SU-DHL-6 (cell line): ENCODE results near the gene LPCAT1.

Source experiments
- H2AFZ ChIP-seq: fragments of 200-600 bp; sonication (generic); 2 replicates; pipeline ENCODE4 v1.6.1; 2014; ENCODE audit warnings: low read depth, mild to moderate bottlenecking, moderate library complexity, mixed read lengths, antibody characterized with exemption, low read length; ENCODE audit not compliant: severe bottlenecking
- H3F3A ChIP-seq: fragments of 200-600 bp; shearing (Covaris generic); 2 replicates; pipeline ENCODE4 v1.6.0; 2016; ENCODE audit warnings: antibody characterized with exemption, mild to moderate bottlenecking; ENCODE audit not compliant: insufficient read depth
- H3K27ac ChIP-seq: fragments of 200-600 bp; sonication (generic); 2 replicates; pipeline ENCODE4 v1.5.1; 2016; ENCODE audit warnings: low read depth, mild to moderate bottlenecking, low read length, moderate library complexity, mixed read lengths
- H3K27me3 ChIP-seq: fragments of 200-600 bp; sonication (generic), shearing (Covaris generic); 2 replicates; pipeline ENCODE4 v1.6.0; 2014; ENCODE audit warnings: mild to moderate bottlenecking, low read length
- H3K36me3 ChIP-seq: fragments of 200-600 bp; sonication (generic); 2 replicates; pipeline ENCODE4 v1.6.1; 2014; ENCODE audit warnings: mild to moderate bottlenecking, low read length, mixed read lengths
- H3K4me2 ChIP-seq: fragments of 300-600, 200-600 bp; shearing (Covaris generic), sonication (generic); 2 replicates; pipeline ENCODE4 v1.6.0; 2014; ENCODE audit warnings: low read length, low read depth, mild to moderate bottlenecking; ENCODE audit not compliant: poor library complexity, severe bottlenecking
- H3K4me3 ChIP-seq: fragments of 200-600 bp; sonication (generic); 2 replicates; pipeline ENCODE4 v1.5.1; 2014; ENCODE audit warnings: antibody characterized with exemption, low read length, mild to moderate bottlenecking, mixed read lengths; ENCODE audit not compliant: insufficient read depth, poor library complexity, severe bottlenecking
- H3K79me2 ChIP-seq: fragments of 200-600 bp; sonication (generic); 2 replicates; pipeline ENCODE4 v1.6.1; 2014; ENCODE audit warnings: mild to moderate bottlenecking, low read length, moderate library complexity; ENCODE audit not compliant: insufficient read depth
- H3K9ac ChIP-seq: fragments of 200-600 bp; sonication (generic); 2 replicates; pipeline ENCODE4 v1.7.0; 2014; ENCODE audit warnings: mild to moderate bottlenecking, low read length
- H3K9me2 ChIP-seq: fragments of 200-600 bp; sonication (generic); replicated peaks from 2 replicates; pipeline ENCODE4 v1.6.1; 2014; ENCODE audit warnings: low read length; ENCODE audit not compliant: insufficient read depth
- H3K9me3 ChIP-seq: fragments of 200-600 bp; sonication (generic); 2 replicates; pipeline ENCODE4 v1.6.1; 2014; ENCODE audit warnings: low read length, mixed read lengths; ENCODE audit not compliant: insufficient read depth
- H4K20me1 ChIP-seq: fragments of 200-600 bp; sonication (generic); 2 replicates; pipeline ENCODE4 v1.6.1; 2014; ENCODE audit warnings: low read depth, mild to moderate bottlenecking, antibody characterized with exemption, low read length, moderate library complexity, mixed read lengths
- EZH2phosphoT487 ChIP-seq: fragments of 200-600 bp; sonication (generic), shearing (Covaris generic); conservative IDR thresholded peaks from 2 replicates; pipeline ENCODE4 v1.6.1; 2018; ENCODE audit warnings: mild to moderate bottlenecking, antibody characterized with exemption, low read length, moderate library complexity, mixed read lengths
- TF ChIP-seq, protein P1 (sequence below): fragments of 200-600 bp; sonication (generic); IDR thresholded peaks from one replicate; pipeline ENCODE4 v1.5.1; 2017; ENCODE audit warnings: antibody characterized with exemption, mild to moderate bottlenecking, low read length, moderate library complexity; ENCODE audit not compliant: insufficient read depth, poor library complexity, severe bottlenecking

Gene LPCAT1

DNA sequence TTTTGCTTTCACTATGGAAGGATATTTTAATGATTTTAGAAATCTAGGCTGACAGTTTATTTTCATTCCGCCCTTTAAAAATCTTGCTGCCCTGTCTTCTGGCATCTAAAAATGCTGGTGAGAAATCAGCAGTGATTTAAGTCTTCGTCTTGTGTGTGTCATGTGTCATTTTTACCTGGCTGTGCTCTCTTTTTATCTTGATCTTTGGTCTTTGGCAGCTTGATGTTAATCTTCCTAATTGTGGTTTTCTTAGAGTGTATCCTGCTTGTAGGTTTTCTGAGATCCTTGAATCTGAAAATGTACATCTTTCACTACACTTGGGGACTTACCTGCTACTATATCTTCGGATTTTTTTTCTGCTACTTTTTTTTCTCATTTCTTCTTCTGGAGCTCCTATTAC, 11.9 kb upstream of the LPCAT1 start:
- no peaks in the 10 kb centered on the region for H3K79me2 ChIP-seq
- no peak overlapping the region for H3K27ac ChIP-seq
- no peak overlapping the region for H3K4me3 ChIP-seq
- H3F3A ChIP-seq: peaks cover 3% of the 10 kb centered on the region; the same call in 1 of the 2 replicates
- H3K4me2 ChIP-seq: peak overlapping the region; percentile 62
- H2AFZ ChIP-seq: peak overlapping the region; percentile 65
- no peaks in the 10 kb centered on the region for H3K27me3 ChIP-seq
- no peaks in the 10 kb centered on the region for H3K9me3 ChIP-seq
- no peak for TF ChIP-seq EZH2phosphoT487
- TF ChIP-seq, protein P1, sequence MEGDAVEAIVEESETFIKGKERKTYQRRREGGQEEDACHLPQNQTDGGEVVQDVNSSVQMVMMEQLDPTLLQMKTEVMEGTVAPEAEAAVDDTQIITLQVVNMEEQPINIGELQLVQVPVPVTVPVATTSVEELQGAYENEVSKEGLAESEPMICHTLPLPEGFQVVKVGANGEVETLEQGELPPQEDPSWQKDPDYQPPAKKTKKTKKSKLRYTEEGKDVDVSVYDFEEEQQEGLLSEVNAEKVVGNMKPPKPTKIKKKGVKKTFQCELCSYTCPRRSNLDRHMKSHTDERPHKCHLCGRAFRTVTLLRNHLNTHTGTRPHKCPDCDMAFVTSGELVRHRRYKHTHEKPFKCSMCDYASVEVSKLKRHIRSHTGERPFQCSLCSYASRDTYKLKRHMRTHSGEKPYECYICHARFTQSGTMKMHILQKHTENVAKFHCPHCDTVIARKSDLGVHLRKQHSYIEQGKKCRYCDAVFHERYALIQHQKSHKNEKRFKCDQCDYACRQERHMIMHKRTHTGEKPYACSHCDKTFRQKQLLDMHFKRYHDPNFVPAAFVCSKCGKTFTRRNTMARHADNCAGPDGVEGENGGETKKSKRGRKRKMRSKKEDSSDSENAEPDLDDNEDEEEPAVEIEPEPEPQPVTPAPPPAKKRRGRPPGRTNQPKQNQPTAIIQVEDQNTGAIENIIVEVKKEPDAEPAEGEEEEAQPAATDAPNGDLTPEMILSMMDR: no peak
- no peak overlapping the region for H3K9ac ChIP-seq
- H3K36me3 ChIP-seq: no peaks in the 10 kb centered on the region
- no peaks in the 10 kb centered on the region for H4K20me1 ChIP-seq
- no peaks in the 10 kb centered on the region for H3K9me2 ChIP-seq

DNA sequence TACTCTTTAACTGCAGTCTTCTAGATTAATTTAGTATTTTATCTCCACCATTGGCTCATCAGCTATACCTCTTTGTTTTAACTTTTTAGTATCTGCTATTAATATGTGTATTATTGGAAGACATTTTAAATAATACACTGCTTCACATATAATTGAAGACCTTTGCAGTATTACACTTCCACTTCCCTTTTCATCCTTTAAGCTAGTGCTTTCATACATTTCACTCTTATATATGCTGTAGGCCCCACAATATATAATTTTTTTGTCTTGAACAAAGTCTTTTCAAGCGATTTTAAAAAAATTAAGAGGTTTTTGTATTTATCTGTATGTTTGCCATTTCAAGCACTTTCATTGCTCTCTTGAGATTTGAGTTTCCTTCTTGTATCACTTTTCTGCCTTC, 8.6 kb upstream of the LPCAT1 start:
- Histone ChIP-seq H3K79me2 (no peaks in the 10 kb centered on the region), H3K36me3 (no peaks in the 10 kb centered on the region), H3K27ac (no peak overlapping the region), H4K20me1 (no peaks in the 10 kb centered on the region), H3K4me3 (no peak overlapping the region), H3K27me3 (no peaks in the 10 kb centered on the region), H3K4me2 (no peak overlapping the region), H3F3A (peaks cover 3% of the 10 kb centered on the region; the same call in 1 of the 2 replicates), H3K9me3 (no peaks in the 10 kb centered on the region), H3K9ac (no peak overlapping the region), H2AFZ (no peak overlapping the region), H3K9me2 (no peaks in the 10 kb centered on the region)
- no peak for TF ChIP-seq EZH2phosphoT487
- TF ChIP-seq, protein P1: no peak

DNA sequence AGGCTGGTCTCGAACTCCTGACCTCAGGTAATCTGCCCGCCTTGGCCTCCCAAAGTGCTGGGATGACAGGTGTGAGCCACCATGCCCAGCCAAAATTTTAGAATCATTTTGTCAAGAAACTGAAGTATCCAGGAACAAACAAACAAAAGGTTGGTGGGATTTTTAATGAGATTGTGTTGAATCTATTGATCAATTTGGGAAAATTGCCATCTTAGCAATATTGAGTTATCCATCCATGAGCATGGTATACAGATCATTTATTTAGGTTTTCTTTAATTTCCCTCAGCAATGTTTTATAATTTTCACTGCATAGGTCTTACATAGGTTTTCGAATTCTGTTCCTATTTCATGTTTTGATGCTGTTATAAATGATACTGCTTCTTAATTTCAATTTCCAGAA, 5.7 kb upstream of the LPCAT1 start:
- Histone ChIP-seq H3K27me3 (no peaks in the 10 kb centered on the region), H3K4me2 (no peak overlapping the region), H3K9ac (no peak overlapping the region), H3K79me2 (no peaks in the 10 kb centered on the region), H3F3A (peaks cover 3% of the 10 kb centered on the region; the same call in 1 of the 2 replicates), H3K9me3 (no peaks in the 10 kb centered on the region), H2AFZ (no peak overlapping the region), H3K27ac (no peak overlapping the region), H4K20me1 (no peaks in the 10 kb centered on the region), H3K36me3 (no peaks in the 10 kb centered on the region), H3K9me2 (no peaks in the 10 kb centered on the region), H3K4me3 (no peak overlapping the region)
- TF ChIP-seq, protein P1: no peak
- TF ChIP-seq EZH2phosphoT487: no peak
